Fibroblast of lung (primary cell): ENCODE data around the gene ZNF341.

Experiments used
- EZH2 ChIP-seq: IDR thresholded peaks from 2 replicates; pipeline ENCODE4 v1.5.1; 2012; ENCODE audit warnings: low read length, control low read depth, mild to moderate bottlenecking; ENCODE audit errors: missing control alignments
- TF ChIP-seq, protein P1 (sequence below), 2 donors: IDR thresholded peaks in 1 of 2; conservative IDR thresholded peaks in 1 of 2; 1 replicate in 1 of 2; 2 replicates in 1 of 2; pipeline ENCODE4 v1.5.1; 2011 to 2012; ENCODE audit warnings: low read length in 2 of 2, control low read depth in 1 of 2, inconsistent platforms in 1 of 2, low read depth in 1 of 2, mild to moderate bottlenecking in 1 of 2

DNA sequence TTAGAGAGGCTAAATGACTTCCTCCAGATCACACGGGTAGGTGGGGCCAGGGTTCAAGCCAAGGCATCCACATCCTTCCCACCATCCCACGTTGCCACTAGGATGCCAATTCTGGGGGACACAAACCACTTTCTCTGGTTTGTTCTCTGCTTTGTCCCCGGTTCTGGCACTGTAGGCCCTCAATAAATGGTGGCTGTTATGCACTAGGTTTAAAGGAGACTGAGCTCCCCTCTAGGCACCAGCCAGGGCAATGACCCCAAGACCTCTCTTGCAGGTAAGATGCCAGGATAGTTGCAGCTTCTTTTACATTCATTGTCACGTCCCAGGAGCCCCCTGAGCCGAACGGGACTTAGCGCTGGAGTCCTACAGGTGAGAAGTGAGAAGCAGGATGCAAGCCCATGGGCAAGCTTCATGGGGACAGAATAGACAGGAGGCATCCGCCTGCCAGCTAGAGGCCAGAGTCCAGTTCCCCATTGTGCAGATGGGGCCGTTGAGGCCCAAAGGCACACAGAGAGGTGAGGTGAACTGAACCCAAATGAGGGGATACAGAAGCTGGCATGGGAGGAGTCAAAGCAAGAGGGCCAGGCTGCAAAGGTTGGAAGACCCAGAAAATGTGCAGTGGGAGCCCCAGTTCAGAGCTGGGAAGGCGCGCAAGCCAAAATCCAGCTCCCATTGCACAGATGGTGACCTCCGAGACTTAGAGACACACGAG is 12.4 kb upstream of the ZNF341 start:
- TF ChIP-seq, protein P1, sequence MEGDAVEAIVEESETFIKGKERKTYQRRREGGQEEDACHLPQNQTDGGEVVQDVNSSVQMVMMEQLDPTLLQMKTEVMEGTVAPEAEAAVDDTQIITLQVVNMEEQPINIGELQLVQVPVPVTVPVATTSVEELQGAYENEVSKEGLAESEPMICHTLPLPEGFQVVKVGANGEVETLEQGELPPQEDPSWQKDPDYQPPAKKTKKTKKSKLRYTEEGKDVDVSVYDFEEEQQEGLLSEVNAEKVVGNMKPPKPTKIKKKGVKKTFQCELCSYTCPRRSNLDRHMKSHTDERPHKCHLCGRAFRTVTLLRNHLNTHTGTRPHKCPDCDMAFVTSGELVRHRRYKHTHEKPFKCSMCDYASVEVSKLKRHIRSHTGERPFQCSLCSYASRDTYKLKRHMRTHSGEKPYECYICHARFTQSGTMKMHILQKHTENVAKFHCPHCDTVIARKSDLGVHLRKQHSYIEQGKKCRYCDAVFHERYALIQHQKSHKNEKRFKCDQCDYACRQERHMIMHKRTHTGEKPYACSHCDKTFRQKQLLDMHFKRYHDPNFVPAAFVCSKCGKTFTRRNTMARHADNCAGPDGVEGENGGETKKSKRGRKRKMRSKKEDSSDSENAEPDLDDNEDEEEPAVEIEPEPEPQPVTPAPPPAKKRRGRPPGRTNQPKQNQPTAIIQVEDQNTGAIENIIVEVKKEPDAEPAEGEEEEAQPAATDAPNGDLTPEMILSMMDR (conservative IDR thresholded peaks at IDR 0.05 in 1 of 2, IDR thresholded peaks at IDR 0.05 in 1 of 2; ENCODE audit: low read depth in 1 of 2, low read length in 2 of 2), result no peak
- no peak for TF ChIP-seq EZH2
